SKM-1 treated with dmso at 0.1 percent for 144 hours (cell line): ENCODE results near the gene ALPG.

Experiments
- DNase-seq: peaks from one replicate; lab custom pipeline; 2025; ENCODE audit not compliant: unreplicated experiment; lab: John Stamatoyannopoulos, UW

The ALPG gene

DNA sequence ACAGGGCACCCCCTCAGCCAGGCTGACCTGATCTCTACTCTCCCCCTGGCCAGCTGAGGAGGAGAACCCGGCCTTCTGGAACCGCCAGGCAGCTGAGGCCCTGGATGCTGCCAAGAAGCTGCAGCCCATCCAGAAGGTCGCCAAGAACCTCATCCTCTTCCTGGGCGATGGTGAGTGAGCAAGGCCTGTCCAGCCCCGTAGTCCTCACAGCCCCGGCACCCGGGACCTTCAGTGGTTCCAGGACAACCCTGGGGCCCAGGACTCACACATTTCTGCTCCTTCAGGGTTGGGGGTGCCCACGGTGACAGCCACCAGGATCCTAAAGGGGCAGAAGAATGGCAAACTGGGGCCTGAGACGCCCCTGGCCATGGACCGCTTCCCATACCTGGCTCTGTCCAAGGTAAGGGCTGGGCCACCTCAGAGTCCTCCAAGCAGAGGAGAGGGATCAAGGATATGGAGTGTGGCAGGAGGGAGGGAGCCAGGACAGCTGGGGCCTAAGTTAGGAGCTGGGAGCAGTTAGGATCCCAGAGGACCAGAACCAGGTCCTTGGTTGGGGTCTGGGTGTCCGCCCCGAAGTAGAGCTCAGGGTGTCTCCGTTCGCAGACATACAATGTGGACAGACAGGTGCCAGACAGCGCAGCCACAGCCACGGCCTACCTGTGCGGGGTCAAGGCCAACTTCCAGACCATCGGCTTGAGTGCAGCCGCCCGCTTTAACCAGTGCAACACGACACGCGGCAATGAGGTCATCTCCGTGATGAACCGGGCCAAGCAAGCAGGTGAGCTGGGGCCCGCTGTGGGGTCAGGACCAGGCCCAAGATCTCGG, 49.9 kb downstream of the ALPG start:
- DNase-seq, result no peak

DNA sequence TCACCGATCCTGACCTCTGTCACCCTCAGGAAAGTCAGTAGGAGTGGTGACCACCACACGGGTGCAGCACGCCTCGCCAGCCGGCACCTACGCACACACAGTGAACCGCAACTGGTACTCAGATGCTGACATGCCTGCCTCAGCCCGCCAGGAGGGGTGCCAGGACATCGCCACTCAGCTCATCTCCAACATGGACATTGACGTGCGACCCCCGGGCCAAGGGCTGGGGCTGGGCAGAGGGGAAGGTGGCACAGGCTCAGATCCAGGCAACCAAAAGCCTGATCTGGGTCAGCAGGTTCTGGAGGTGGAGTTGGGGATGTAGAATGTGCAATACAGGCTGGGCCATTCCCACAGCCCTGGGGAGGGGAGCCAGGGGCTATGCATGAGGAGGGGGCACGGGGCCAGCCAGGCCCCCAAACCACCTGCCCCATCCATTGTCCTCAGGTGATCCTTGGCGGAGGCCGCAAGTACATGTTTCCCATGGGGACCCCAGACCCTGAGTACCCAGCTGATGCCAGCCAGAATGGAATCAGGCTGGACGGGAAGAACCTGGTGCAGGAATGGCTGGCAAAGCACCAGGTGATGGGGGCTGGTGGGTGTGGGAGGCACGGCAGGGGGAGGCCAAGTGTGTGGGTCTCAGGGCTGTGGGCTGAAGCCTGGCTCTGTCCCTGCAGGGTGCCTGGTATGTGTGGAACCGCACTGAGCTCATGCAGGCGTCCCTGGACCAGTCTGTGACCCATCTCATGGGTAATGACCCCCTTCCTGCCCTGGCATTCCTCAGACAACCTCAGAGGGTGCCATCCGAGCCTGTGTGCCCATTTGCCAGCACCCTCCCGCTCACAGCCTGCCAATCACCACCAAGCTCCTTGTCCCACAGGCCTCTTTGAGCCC, 50.7 kb downstream of the ALPG start:
- DNase-seq, result no peak

DNA sequence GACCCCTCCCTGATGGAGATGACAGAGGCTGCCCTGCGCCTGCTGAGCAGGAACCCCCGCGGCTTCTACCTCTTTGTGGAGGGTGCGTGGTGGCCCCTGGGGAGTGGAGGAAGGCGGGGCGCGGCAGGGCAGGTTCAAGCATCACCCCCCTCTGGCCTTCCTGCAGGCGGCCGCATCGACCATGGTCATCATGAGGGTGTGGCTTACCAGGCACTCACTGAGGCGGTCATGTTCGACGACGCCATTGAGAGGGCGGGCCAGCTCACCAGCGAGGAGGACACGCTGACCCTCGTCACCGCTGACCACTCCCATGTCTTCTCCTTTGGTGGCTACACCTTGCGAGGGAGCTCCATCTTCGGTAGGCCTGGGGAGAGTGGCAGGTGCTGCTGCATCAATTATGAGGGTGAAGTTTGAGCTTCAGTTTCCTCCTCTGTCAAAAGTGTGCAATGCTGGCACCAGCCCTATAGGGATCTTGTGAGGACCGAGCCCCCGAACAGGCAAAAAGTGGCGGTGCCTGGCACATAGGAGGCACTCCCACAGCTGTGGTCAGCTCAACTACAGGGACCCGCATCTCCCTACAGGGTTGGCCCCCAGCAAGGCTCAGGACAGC, 51.5 kb downstream of the ALPG start:
- no peak for DNase-seq

DNA sequence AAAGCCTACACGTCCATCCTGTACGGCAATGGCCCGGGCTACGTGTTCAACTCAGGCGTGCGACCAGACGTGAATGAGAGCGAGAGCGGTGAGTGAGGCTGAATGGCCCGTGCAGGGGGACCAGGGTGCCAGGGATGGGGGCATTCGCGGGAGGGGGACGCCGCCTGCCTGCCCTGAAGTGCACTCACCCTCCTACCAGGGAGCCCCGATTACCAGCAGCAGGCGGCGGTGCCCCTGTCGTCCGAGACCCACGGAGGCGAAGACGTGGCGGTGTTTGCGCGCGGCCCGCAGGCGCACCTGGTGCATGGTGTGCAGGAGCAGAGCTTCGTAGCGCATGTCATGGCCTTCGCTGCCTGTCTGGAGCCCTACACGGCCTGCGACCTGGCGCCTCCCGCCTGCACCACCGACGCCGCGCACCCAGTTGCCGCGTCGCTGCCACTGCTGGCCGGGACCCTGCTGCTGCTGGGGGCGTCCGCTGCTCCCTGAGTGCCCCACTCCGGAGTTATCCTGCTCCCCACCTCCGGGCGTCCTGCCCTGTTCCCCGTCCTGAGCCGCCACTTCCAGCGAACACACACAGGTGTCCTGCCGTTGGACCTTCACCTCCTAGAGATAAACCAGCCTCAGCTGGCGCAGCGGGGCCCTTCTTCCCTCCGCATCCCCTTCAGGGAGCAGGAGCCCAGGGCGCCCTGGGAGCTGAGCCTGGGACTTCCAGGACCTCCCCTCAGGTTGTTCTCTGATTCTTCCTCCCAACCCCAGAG, 52.2 kb downstream of the ALPG start:
- no peak for DNase-seq

DNA sequence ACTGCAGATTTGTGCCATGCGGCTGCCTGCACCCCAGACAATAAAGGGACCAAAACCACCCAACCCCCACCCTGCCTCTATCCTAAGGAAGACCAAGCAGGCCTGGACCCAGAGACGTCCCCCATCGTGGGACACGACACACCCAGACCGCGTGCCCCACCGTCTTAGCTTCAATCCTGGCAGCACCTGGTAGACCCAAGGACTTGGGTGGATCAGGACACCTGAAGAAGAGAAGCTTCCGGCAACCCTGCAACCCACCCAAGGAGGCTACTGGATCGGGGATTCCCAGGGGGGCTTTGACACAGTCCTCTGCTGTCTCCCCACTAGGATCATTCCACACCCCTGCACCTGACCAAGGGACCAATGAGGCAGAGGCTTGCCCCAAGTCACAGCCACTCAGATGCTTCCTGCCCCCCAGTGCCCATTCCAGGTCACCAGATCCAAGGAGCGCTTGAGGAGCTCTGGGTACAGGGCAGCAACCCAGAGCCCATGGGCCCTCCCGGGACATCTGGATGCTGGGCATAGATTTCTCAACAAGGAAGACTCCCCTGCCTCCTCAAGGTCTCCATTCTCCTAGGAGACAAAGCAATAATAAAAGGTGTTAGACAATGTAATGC, 52.9 kb downstream of the ALPG start:
- DNase-seq, result no peak

DNA sequence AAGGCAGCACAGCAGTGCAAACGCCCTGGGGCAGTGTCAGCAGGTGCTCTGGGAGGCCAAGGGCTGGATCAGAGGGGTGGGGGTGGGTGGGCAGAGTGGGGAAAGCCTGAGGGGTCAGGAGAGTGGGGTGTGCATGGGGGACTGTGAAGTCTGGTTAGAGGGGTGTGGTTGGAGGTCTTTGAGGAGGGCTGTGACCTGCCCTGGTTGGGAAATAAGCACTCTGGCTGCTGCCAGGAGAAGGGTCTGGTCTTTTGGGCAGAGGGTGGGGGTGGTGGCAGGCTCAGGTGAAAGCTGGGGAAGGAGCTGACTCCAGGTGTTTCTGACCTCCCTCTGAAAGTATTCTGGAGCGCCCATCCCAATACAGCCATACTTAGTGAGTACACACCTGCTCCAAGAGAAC, 53.5 kb downstream of the ALPG start:
- no peak for DNase-seq
